ENCODE results near the gene NLN.

GRCh38 chr5:65876970-65877369 lies 155.0 kb downstream of the NLN start:
- TF ChIP-seq, protein P1, sequence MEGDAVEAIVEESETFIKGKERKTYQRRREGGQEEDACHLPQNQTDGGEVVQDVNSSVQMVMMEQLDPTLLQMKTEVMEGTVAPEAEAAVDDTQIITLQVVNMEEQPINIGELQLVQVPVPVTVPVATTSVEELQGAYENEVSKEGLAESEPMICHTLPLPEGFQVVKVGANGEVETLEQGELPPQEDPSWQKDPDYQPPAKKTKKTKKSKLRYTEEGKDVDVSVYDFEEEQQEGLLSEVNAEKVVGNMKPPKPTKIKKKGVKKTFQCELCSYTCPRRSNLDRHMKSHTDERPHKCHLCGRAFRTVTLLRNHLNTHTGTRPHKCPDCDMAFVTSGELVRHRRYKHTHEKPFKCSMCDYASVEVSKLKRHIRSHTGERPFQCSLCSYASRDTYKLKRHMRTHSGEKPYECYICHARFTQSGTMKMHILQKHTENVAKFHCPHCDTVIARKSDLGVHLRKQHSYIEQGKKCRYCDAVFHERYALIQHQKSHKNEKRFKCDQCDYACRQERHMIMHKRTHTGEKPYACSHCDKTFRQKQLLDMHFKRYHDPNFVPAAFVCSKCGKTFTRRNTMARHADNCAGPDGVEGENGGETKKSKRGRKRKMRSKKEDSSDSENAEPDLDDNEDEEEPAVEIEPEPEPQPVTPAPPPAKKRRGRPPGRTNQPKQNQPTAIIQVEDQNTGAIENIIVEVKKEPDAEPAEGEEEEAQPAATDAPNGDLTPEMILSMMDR (IDR thresholded peaks at IDR 0.05; ENCODE audit: poor library complexity), result no peak
- TF ChIP-seq EZH2 (IDR thresholded peaks at IDR 0.05; ENCODE audit: borderline replicate concordance) (no peak), EZH2phosphoT487 (IDR thresholded peaks at IDR 0.05; ENCODE audit: low read depth, severe bottlenecking, unreplicated experiment) (no peak)

Data from hepatocyte (in vitro differentiated cells).